HepG2 (cell line): ENCODE results near the gene FBXO9.

Experiments
- ETV6 ChIP-seq: sonication (generic); formaldehyde crosslinking; conservative IDR thresholded peaks from 2 replicates; pipeline ENCODE4 v1.4.0; 2020; ENCODE audit warnings: missing genetic modification reagents
- MYC ChIP-seq: sonication (generic); formaldehyde crosslinking; IDR thresholded peaks from 2 replicates; pipeline ENCODE4 v1.9.0; 2021; ENCODE audit warnings: missing genetic modification reagents, borderline replicate concordance
- NFIC ChIP-seq: IDR thresholded peaks from 2 replicates; pipeline ENCODE4 v1.6.1; 2012; ENCODE audit warnings: mild to moderate bottlenecking, low read length, inconsistent platforms
- SRSF9 ChIP-seq: fragments of 200-400 bp; formaldehyde crosslinking; IDR thresholded peaks from 2 replicates; pipeline ENCODE4 v1.6.1; 2018; ENCODE audit warnings: borderline replicate concordance, mild to moderate bottlenecking, low read depth, low read length; ENCODE audit not compliant: insufficient read depth, poor library complexity, severe bottlenecking
- TF ChIP-seq, protein P1 (sequence below): sonication (generic); formaldehyde crosslinking; IDR thresholded peaks from 2 replicates; pipeline ENCODE4 v1.4.0; 2020; ENCODE audit warnings: low read depth, missing genetic modification reagents

DNA sequence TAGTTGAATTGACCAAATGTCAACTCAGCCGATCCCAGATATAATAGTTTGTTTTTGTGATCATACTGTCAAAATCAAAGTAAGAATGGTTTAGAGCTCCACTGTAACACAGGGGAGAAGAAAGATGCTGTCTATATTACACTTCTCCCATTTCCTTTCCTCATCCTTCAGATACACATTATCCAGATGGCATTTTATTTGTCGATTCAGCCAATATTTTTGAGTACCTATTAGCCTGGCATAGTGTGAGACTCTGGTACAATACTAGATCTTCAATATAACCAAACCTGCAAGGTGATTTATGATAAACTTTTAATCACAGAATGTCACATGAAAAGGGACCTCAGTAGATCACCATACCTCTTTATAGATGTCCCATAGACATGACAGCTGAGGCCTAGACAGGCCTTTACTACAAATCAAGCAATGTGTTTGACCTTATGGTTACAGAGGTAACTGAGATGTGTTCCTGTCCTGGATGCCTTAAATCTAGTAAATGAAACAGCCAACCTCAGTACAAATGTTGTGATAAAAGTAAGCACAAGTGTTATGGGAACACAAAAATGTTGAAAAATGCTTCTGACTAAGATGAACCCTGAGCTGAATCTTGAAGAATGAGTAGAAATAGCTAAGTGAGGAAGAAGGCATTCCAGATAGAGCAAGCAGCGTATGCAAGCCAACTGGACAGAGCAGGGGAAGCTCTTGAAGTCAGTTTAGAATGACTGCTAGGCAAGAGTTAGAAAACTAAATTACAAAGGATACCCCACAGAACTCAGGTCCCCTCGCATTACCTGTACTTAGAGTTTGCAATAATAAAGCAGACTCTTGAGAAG, 1.9 kb downstream of the FBXO9 start:
- TF ChIP-seq MYC (CRISPR knock-in tag), result no peak
- no peak for TF ChIP-seq NFIC
- no peak for TF ChIP-seq SRSF9
- TF ChIP-seq, protein P1, sequence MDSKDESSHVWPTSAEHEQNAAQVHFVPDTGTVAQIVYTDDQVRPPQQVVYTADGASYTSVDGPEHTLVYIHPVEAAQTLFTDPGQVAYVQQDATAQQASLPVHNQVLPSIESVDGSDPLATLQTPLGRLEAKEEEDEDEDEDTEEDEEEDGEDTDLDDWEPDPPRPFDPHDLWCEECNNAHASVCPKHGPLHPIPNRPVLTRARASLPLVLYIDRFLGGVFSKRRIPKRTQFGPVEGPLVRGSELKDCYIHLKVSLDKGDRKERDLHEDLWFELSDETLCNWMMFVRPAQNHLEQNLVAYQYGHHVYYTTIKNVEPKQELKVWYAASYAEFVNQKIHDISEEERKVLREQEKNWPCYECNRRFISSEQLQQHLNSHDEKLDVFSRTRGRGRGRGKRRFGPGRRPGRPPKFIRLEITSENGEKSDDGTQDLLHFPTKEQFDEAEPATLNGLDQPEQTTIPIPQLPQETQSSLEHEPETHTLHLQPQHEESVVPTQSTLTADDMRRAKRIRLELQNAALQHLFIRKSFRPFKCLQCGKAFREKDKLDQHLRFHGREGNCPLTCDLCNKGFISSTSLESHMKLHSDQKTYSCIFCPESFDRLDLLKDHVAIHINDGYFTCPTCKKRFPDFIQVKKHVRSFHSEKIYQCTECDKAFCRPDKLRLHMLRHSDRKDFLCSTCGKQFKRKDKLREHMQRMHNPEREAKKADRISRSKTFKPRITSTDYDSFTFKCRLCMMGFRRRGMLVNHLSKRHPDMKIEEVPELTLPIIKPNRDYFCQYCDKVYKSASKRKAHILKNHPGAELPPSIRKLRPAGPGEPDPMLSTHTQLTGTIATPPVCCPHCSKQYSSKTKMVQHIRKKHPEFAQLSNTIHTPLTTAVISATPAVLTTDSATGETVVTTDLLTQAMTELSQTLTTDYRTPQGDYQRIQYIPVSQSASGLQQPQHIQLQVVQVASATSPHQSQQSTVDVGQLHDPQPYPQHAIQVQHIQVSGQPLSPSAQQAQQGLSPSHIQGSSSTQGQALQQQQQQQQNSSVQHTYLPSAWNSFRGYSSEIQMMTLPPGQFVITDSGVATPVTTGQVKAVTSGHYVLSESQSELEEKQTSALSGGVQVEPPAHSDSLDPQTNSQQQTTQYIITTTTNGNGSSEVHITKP (CRISPR knock-in tag), result no peak
- no peak for TF ChIP-seq ETV6 (CRISPR knock-in tag)
